HPDE6-E6E7 (cell line): Measurements from ENCODE around the gene LTB4R.
"Not testable (repeated sequence)": the region's sequence is repeated elsewhere in the genome, so short reads cannot be mapped to it uniquely, and the experiment has no call there.

Experiments used
- DNase-seq: peaks from one replicate; pipeline ENCODE4 v3.0.0; 2011; ENCODE audit warnings: missing footprints; ENCODE audit errors: extremely low spot score

LTB4R gene

GRCh38 chr14:24323341-24323740, 12.0 kb downstream of the LTB4R start:
- DNase-seq, result no peak

- DNase-seq, result no peak
Observed at GRCh38 chr14:24324024-24324423, 12.7 kb downstream of the LTB4R start.

- DNase-seq, result no peak
Observed at GRCh38 chr14:24325041-24325530, 13.8 kb downstream of the LTB4R start.

- DNase-seq, result no peak
Observed at GRCh38 chr14:24325963-24326362, 14.7 kb downstream of the LTB4R start.

GRCh38 chr14:24327303-24327702, 16.0 kb downstream of the LTB4R start:
- no peak for DNase-seq

GRCh38 chr14:24327914-24328313, 16.6 kb downstream of the LTB4R start:
- not testable (repeated sequence) for DNase-seq

GRCh38 chr14:24329073-24329663, 17.9 kb downstream of the LTB4R start:
- no peak for DNase-seq

- no peak for DNase-seq
Observed at GRCh38 chr14:24329736-24330135, 18.4 kb downstream of the LTB4R start.

- no peak for DNase-seq
Observed at GRCh38 chr14:24330973-24331674, 19.8 kb downstream of the LTB4R start.

GRCh38 chr14:24331731-24332267, 20.5 kb downstream of the LTB4R start:
- no peak for DNase-seq

- DNase-seq, result peak; percentile 91
Observed at GRCh38 chr14:24332268-24332993, 21.1 kb downstream of the LTB4R start.

GRCh38 chr14:24334431-24335291, 23.4 kb downstream of the LTB4R start, which contains the start of gene ADCY4:
TSS of gene ADCY4 (minus strand) at chr14:24335071. CDS start at chr14:24334652, 419 bp downstream.
- no peak for DNase-seq

GRCh38 chr14:24335461-24336171, 24.3 kb downstream of the LTB4R start:
- no peak for DNase-seq

- no peak for DNase-seq
Observed at GRCh38 chr14:24337144-24337823, 26.0 kb downstream of the LTB4R start.

- no peak for DNase-seq
Observed at GRCh38 chr14:24337824-24338175, 26.5 kb downstream of the LTB4R start.

GRCh38 chr14:24338843-24339242, 27.5 kb downstream of the LTB4R start:
- no peak for DNase-seq

- DNase-seq, result no peak
Observed at GRCh38 chr14:24339284-24340151, 28.2 kb downstream of the LTB4R start, which contains the start of gene RIPK3. TSS of gene RIPK3 (minus strand) at chr14:24339991. CDS start at chr14:24339826, 165 bp downstream.

- DNase-seq, result no peak
Observed at GRCh38 chr14:24340606-24341005, 29.3 kb downstream of the LTB4R start.

- DNase-seq, result no peak
Observed at GRCh38 chr14:24342889-24343288, 31.6 kb downstream of the LTB4R start.
